ENCODE data around the gene TMEM129.
"Not testable (repeated sequence)": the region's sequence is repeated elsewhere in the genome, so short reads cannot be mapped to it uniquely, and the experiment has no call there.

The TMEM129 gene

GRCh38 chr4:1683736-1684505, 37.2 kb downstream of the TMEM129 start, which contains the start of gene FAM53A:
Gene FAM53A (minus strand): TSS chr4:1684313. CDS start chr4:1668741, 15,572 bp downstream.
- DNase-seq (ENCODE audit: insufficient read length) (peak; percentile 85), FAIRE-seq (no peak)
- TF ChIP-seq POLR2A (IDR thresholded peaks at IDR 0.05; ENCODE audit: low read depth, low read length) = no peak; the same call in 1 of the 2 replicates
- no peak for TF ChIP-seq TAF1 (IDR thresholded peaks at IDR 0.05; ENCODE audit: borderline replicate concordance, low read depth, low read length)
- TF ChIP-seq POLR2AphosphoS5 (IDR thresholded peaks at IDR 0.05; ENCODE audit: low read depth, low read length) = no peak

- FAIRE-seq (peak; percentile 69), DNase-seq (ENCODE audit: insufficient read length) (no peak)
- TF ChIP-seq TAF1 (IDR thresholded peaks at IDR 0.05; ENCODE audit: borderline replicate concordance, low read depth, low read length) = no peak
- TF ChIP-seq POLR2AphosphoS5 (IDR thresholded peaks at IDR 0.05; ENCODE audit: low read depth, low read length) = no peak
- no peak for TF ChIP-seq POLR2A (IDR thresholded peaks at IDR 0.05; ENCODE audit: low read depth, low read length)
Measured at GRCh38 chr4:1683261-1683735, 37.8 kb downstream of the TMEM129 start.

- DNase-seq (ENCODE audit: insufficient read length) = no peak
- no peak for TF ChIP-seq POLR2A (IDR thresholded peaks at IDR 0.05; ENCODE audit: low read depth, low read length)
- no peak for TF ChIP-seq POLR2AphosphoS5 (IDR thresholded peaks at IDR 0.05; ENCODE audit: low read depth, low read length)
- TF ChIP-seq TAF1 (IDR thresholded peaks at IDR 0.05; ENCODE audit: borderline replicate concordance, low read depth, low read length) = no peak
- no peak for FAIRE-seq
Measured at GRCh38 chr4:1682860-1683259, 38.3 kb downstream of the TMEM129 start.

- TF ChIP-seq POLR2AphosphoS5 (IDR thresholded peaks at IDR 0.05; ENCODE audit: low read depth, low read length) (no peak), POLR2A (IDR thresholded peaks at IDR 0.05; ENCODE audit: low read depth, low read length) (no peak), TAF1 (IDR thresholded peaks at IDR 0.05; ENCODE audit: borderline replicate concordance, low read depth, low read length) (no peak)
- DNase-seq (ENCODE audit: insufficient read length) = no peak
- FAIRE-seq = no peak
Measured at GRCh38 chr4:1678244-1678643, 42.9 kb downstream of the TMEM129 start.

- FAIRE-seq (no peak), DNase-seq (ENCODE audit: insufficient read length) (no peak)
- TF ChIP-seq POLR2A (IDR thresholded peaks at IDR 0.05; ENCODE audit: low read depth, low read length) (no peak), TAF1 (IDR thresholded peaks at IDR 0.05; ENCODE audit: borderline replicate concordance, low read depth, low read length) (no peak), POLR2AphosphoS5 (IDR thresholded peaks at IDR 0.05; ENCODE audit: low read depth, low read length) (no peak)
Measured at GRCh38 chr4:1676605-1677525, 44.3 kb downstream of the TMEM129 start.

- TF ChIP-seq POLR2A (IDR thresholded peaks at IDR 0.05; ENCODE audit: low read depth, low read length) (no peak), TAF1 (IDR thresholded peaks at IDR 0.05; ENCODE audit: borderline replicate concordance, low read depth, low read length) (no peak), POLR2AphosphoS5 (IDR thresholded peaks at IDR 0.05; ENCODE audit: low read depth, low read length) (no peak)
- no peak for DNase-seq (ENCODE audit: insufficient read length)
- FAIRE-seq = no peak
Measured at GRCh38 chr4:1675802-1676137, 45.4 kb downstream of the TMEM129 start.

- TF ChIP-seq POLR2AphosphoS5 (IDR thresholded peaks at IDR 0.05; ENCODE audit: low read depth, low read length) (no peak), TAF1 (IDR thresholded peaks at IDR 0.05; ENCODE audit: borderline replicate concordance, low read depth, low read length) (no peak)
- FAIRE-seq (no peak), DNase-seq (ENCODE audit: insufficient read length) (no peak)
Measured at GRCh38 chr4:1675136-1675801, 45.9 kb downstream of the TMEM129 start.

- TF ChIP-seq POLR2AphosphoS5 (IDR thresholded peaks at IDR 0.05; ENCODE audit: low read depth, low read length) = no peak
- TF ChIP-seq TAF1 (IDR thresholded peaks at IDR 0.05; ENCODE audit: borderline replicate concordance, low read depth, low read length) = no peak
- TF ChIP-seq POLR2A (IDR thresholded peaks at IDR 0.05; ENCODE audit: low read depth, low read length) = no peak
Measured at GRCh38 chr4:1674682-1675081, 46.4 kb downstream of the TMEM129 start.

GRCh38 chr4:1673671-1674070, 47.5 kb downstream of the TMEM129 start:
- TF ChIP-seq TAF1 (IDR thresholded peaks at IDR 0.05; ENCODE audit: borderline replicate concordance, low read depth, low read length) = no peak
- no peak for TF ChIP-seq POLR2A (IDR thresholded peaks at IDR 0.05; ENCODE audit: low read depth, low read length)
- no peak for TF ChIP-seq POLR2AphosphoS5 (IDR thresholded peaks at IDR 0.05; ENCODE audit: low read depth, low read length)
- no peak for DNase-seq (ENCODE audit: insufficient read length)
- no peak for FAIRE-seq

More at GRCh38 chr4:1674682-1675081, 46.4 kb downstream of the TMEM129 start:
- FAIRE-seq (no peak), DNase-seq (ENCODE audit: insufficient read length) (no peak)

GRCh38 chr4:1671011-1671410, 50.1 kb downstream of the TMEM129 start:
- not testable (repeated sequence) for FAIRE-seq; DNase-seq (ENCODE audit: insufficient read length)

- TF ChIP-seq TAF1 (IDR thresholded peaks at IDR 0.05; ENCODE audit: borderline replicate concordance, low read depth, low read length) (no peak), POLR2A (IDR thresholded peaks at IDR 0.05; ENCODE audit: low read depth, low read length) (no peak), POLR2AphosphoS5 (IDR thresholded peaks at IDR 0.05; ENCODE audit: low read depth, low read length) (no peak)
- FAIRE-seq (no peak), DNase-seq (ENCODE audit: insufficient read length) (no peak)
Measured at GRCh38 chr4:1670279-1670678, 50.8 kb downstream of the TMEM129 start.

Data from GM12892 (cell line).